ENCODE results near the gene WDR46. TPM values are rescaled to one million over a fixed set of nuclear protein-coding genes. Genes with fewer than 3 reads are reported as not detected.

The WDR46 gene
- total RNA-seq = 10 to 100 TPM; 53.4 to 54.8 TPM

- Mint-ChIP-seq H3K27me3 (no peaks in the 10 kb centered on the region), H3K4me3 (peak within 1 kb of the TSS; percentile 96), H3K27ac (peak within 1 kb of the TSS; percentile 82), H3K36me3 (ENCODE audit: low read depth) (peaks cover 40% of the 10 kb centered on the region), H3K9me3 (no peaks in the 10 kb centered on the region), H3K4me1 (peaks cover 44% of the 10 kb centered on the region)
- ChIA-PET CTCF (interaction anchor here (0.7 to 2.7 kb wide), 11 partner anchors 8 to 451 kb away, joined by 3 to 19 read pairs (median 5); partner anchors contain the start of genes B3GALT4, RGL2, RING1 and RPS18), POLR2A (interaction anchor here (0.7 to 2.3 kb wide), 3 partner anchors 12 to 409 kb away, joined by 3 to 11 read pairs (median 3); partner anchors contain the start of gene B3GALT4)
- peak; percentile 90 for DNase-seq
These were observed at the start of gene WDR46, which contains the start of gene PFDN6 for GRCh38 chr6:33288921-33289783. TSS of gene WDR46 (minus strand) at chr6:33289239. CDS start at chr6:33289170, 69 bp downstream. TSS of gene PFDN6 (plus strand) at chr6:33289601. CDS start at chr6:33289857, 256 bp downstream.

- Mint-ChIP-seq H3K4me1 (peaks cover 21% of the 10 kb centered on the region), H3K36me3 (ENCODE audit: low read depth) (no peaks in the 10 kb centered on the region), H3K27ac (peak overlapping the region; percentile 2), H3K9me3 (no peaks in the 10 kb centered on the region), H3K27me3 (no peaks in the 10 kb centered on the region), H3K4me3 (no peak overlapping the region)
- ChIA-PET POLR2A (no interaction called here), CTCF (interaction anchor here (0.6 kb wide), 2 partner anchors 29 to 278 kb away, joined by 5 read pairs; no protein-coding TSS in a partner anchor)
- DNase-seq = no peak
These were observed 47.5 kb upstream of the WDR46 start for GRCh38 chr6:33336495-33336894.

- H3K27me3 Mint-ChIP-seq = no peaks in the 10 kb centered on the region
- no peak overlapping the region for H3K27ac Mint-ChIP-seq
- H3K4me1 Mint-ChIP-seq = peaks cover 23% of the 10 kb centered on the region
- H3K9me3 Mint-ChIP-seq = no peaks in the 10 kb centered on the region
- H3K36me3 Mint-ChIP-seq (ENCODE audit: low read depth) = no peaks in the 10 kb centered on the region
- CTCF ChIA-PET = interaction anchor here (0.6 to 1.2 kb wide), 4 partner anchors 8 to 278 kb away, joined by 3 to 5 read pairs (median 4); partner anchors contain the start of gene ZBTB22
- POLR2A ChIA-PET = no interaction called here
- no peak for DNase-seq
- H3K4me3 Mint-ChIP-seq = no peak overlapping the region
These were observed 46.9 kb upstream of the WDR46 start for GRCh38 chr6:33335916-33336315.

GRCh38 chr6:33333666-33334065 is 44.6 kb upstream of the WDR46 start:
- ChIA-PET CTCF (interaction anchor here (1.1 to 1.7 kb wide), 3 partner anchors 11 to 57 kb away, joined by 3 to 5 read pairs (median 4); no protein-coding TSS in a partner anchor), POLR2A (interaction anchor here (0.6 kb wide), 1 partner anchor 32 kb away, joined by 14 read pairs; no protein-coding TSS in a partner anchor)
- Mint-ChIP-seq H3K27ac (no peak overlapping the region), H3K4me1 (peaks cover 20% of the 10 kb centered on the region), H3K36me3 (ENCODE audit: low read depth) (no peaks in the 10 kb centered on the region), H3K9me3 (no peaks in the 10 kb centered on the region), H3K27me3 (no peaks in the 10 kb centered on the region), H3K4me3 (no peak overlapping the region)
- no peak for DNase-seq

GRCh38 chr6:33330736-33331135 is 41.7 kb upstream of the WDR46 start:
- no peak overlapping the region for H3K27ac Mint-ChIP-seq
- no peaks in the 10 kb centered on the region for H3K27me3 Mint-ChIP-seq
- no peaks in the 10 kb centered on the region for H3K36me3 Mint-ChIP-seq (ENCODE audit: low read depth)
- H3K4me3 Mint-ChIP-seq = no peak overlapping the region
- ChIA-PET CTCF (interaction anchor here (1.1 to 1.3 kb wide), 2 partner anchors 12 to 31 kb away, joined by 3 read pairs; no protein-coding TSS in a partner anchor), POLR2A (no interaction called here)
- no peaks in the 10 kb centered on the region for H3K9me3 Mint-ChIP-seq
- H3K4me1 Mint-ChIP-seq = peaks cover 20% of the 10 kb centered on the region
- no peak for DNase-seq

GRCh38 chr6:33329058-33329457 is 40.0 kb upstream of the WDR46 start:
- H3K4me1 Mint-ChIP-seq = peaks cover 18% of the 10 kb centered on the region
- H3K27ac Mint-ChIP-seq = no peak overlapping the region
- H3K36me3 Mint-ChIP-seq (ENCODE audit: low read depth) = no peaks in the 10 kb centered on the region
- no peaks in the 10 kb centered on the region for H3K9me3 Mint-ChIP-seq
- ChIA-PET POLR2A (no interaction called here), CTCF (interaction anchor here (0.6 kb wide), 1 partner anchor 56 kb away, joined by 3 read pairs; no protein-coding TSS in a partner anchor)
- no peak for DNase-seq
- no peaks in the 10 kb centered on the region for H3K27me3 Mint-ChIP-seq
- H3K4me3 Mint-ChIP-seq = no peak overlapping the region

GRCh38 chr6:33324125-33324524 is 35.1 kb upstream of the WDR46 start:
- H3K4me1 Mint-ChIP-seq = peaks cover 41% of the 10 kb centered on the region
- POLR2A ChIA-PET = no interaction called here
- H3K27ac Mint-ChIP-seq = peak overlapping the region; percentile 98

GRCh38 chr6:33323623-33323948 is 34.5 kb upstream of the WDR46 start:
- peak overlapping the region; percentile 98 for H3K4me3 Mint-ChIP-seq
- H3K27me3 Mint-ChIP-seq = no peaks in the 10 kb centered on the region
- peaks cover 47% of the 10 kb centered on the region for H3K4me1 Mint-ChIP-seq
- DNase-seq = no peak
- no peaks in the 10 kb centered on the region for H3K9me3 Mint-ChIP-seq
- ChIA-PET POLR2A (interaction anchor here (0.6 to 1.0 kb wide), 2 partner anchors 11 to 24 kb away, joined by 3 read pairs; no protein-coding TSS in a partner anchor), CTCF (interaction anchor here (0.8 to 1.2 kb wide), 4 partner anchors 12 to 162 kb away, joined by 3 to 5 read pairs (median 3); no protein-coding TSS in a partner anchor)
- H3K27ac Mint-ChIP-seq = peak overlapping the region; percentile 98
- H3K36me3 Mint-ChIP-seq (ENCODE audit: low read depth) = peaks cover 41% of the 10 kb centered on the region

More at GRCh38 chr6:33324125-33324524, 35.1 kb upstream of the WDR46 start:
- H3K36me3 Mint-ChIP-seq (ENCODE audit: low read depth) = peaks cover 35% of the 10 kb centered on the region
- CTCF ChIA-PET = interaction anchor here (0.6 to 1.2 kb wide), 6 partner anchors 12 to 163 kb away, joined by 3 to 5 read pairs (median 3); no protein-coding TSS in a partner anchor
- DNase-seq = no peak
- H3K4me3 Mint-ChIP-seq = peak overlapping the region; percentile 98
- H3K9me3 Mint-ChIP-seq = no peaks in the 10 kb centered on the region
- no peaks in the 10 kb centered on the region for H3K27me3 Mint-ChIP-seq

GRCh38 chr6:33321227-33321626 is 32.2 kb upstream of the WDR46 start:
- ChIA-PET CTCF (no interaction called here), POLR2A (no interaction called here)
- Mint-ChIP-seq H3K36me3 (ENCODE audit: low read depth) (peaks cover 49% of the 10 kb centered on the region), H3K9me3 (no peaks in the 10 kb centered on the region), H3K4me1 (peaks cover 64% of the 10 kb centered on the region), H3K4me3 (peak overlapping the region; percentile 98), H3K27ac (peak overlapping the region; percentile 76), H3K27me3 (no peaks in the 10 kb centered on the region)
- DNase-seq = no peak

- H3K27me3 Mint-ChIP-seq = no peaks in the 10 kb centered on the region
- ChIA-PET POLR2A (no interaction called here), CTCF (no interaction called here)
- H3K4me3 Mint-ChIP-seq = peak overlapping the region; percentile 98
- H3K4me1 Mint-ChIP-seq = peaks cover 71% of the 10 kb centered on the region
- peak overlapping the region; percentile 14 for H3K27ac Mint-ChIP-seq
- H3K9me3 Mint-ChIP-seq = no peaks in the 10 kb centered on the region
- DNase-seq = no peak
- peaks cover 54% of the 10 kb centered on the region for H3K36me3 Mint-ChIP-seq (ENCODE audit: low read depth)
These were observed 31.5 kb upstream of the WDR46 start for GRCh38 chr6:33320315-33321181.

GRCh38 chr6:33319939-33320314 is 30.9 kb upstream of the WDR46 start:
- Mint-ChIP-seq H3K36me3 (ENCODE audit: low read depth) (peaks cover 56% of the 10 kb centered on the region), H3K27ac (peak overlapping the region; percentile 19), H3K9me3 (no peaks in the 10 kb centered on the region), H3K4me3 (peak overlapping the region; percentile 99), H3K27me3 (no peaks in the 10 kb centered on the region), H3K4me1 (peaks cover 77% of the 10 kb centered on the region)
- CTCF ChIA-PET = no interaction called here
- DNase-seq = no peak
- POLR2A ChIA-PET = no interaction called here

- H3K36me3 Mint-ChIP-seq (ENCODE audit: low read depth) = peaks cover 58% of the 10 kb centered on the region
- peaks cover 75% of the 10 kb centered on the region for H3K4me1 Mint-ChIP-seq
- CTCF ChIA-PET = interaction anchor here (0.6 to 2.5 kb wide), 7 partner anchors 11 to 480 kb away, joined by 3 to 11 read pairs (median 4); partner anchors contain the start of genes B3GALT4, PFDN6, TAP2 and WDR46
- POLR2A ChIA-PET = interaction anchor here (0.6 to 0.7 kb wide), 2 partner anchors 61 to 469 kb away, joined by 3 read pairs; no protein-coding TSS in a partner anchor
- no peaks in the 10 kb centered on the region for H3K9me3 Mint-ChIP-seq
- DNase-seq = no peak
- H3K27ac Mint-ChIP-seq = peak overlapping the region; percentile 96
- H3K27me3 Mint-ChIP-seq = no peaks in the 10 kb centered on the region
- peak overlapping the region; percentile 99 for H3K4me3 Mint-ChIP-seq
These were observed 29.5 kb upstream of the WDR46 start for GRCh38 chr6:33318426-33319073.

All from activated CD4-positive, alpha-beta T cell treated with anti-CD3 and anti-CD28 coated beads, Interleukin-2, amount 10 ng/mL, durations not matched to agents 7 days and 5 days (primary cell).